ENCODE data around the gene LENG9.

Gene LENG9

DNA sequence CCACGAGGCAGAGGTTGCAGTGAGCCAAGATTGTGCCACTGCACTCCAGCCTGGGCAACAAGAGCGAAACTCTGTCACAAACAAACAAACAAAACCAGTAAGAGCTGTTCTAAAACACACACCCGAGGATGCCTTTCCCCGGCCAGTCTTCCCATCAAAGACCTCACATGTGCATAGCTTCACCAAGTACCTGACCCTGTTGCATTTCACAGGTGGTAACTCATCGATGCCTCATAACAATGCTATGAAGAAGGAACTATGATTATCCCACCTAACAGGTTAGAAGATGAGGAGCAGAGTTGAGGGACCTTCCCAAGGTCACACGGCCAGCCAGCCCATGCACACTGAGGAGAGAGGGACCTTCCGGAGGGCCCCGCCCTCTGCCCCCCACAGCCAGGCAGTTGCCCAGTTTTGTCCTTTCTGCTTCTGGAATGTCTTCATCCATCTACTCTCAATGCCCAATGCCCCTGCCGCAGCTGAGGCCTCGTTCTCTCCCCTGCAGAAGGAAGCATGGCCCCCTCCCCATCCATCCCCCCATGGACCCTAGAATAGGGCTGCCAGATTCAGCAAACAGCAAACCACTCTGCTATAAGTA lies 31.3 kb downstream of the LENG9 start:
- no peak for DNase-seq
- TF ChIP-seq, protein P1, sequence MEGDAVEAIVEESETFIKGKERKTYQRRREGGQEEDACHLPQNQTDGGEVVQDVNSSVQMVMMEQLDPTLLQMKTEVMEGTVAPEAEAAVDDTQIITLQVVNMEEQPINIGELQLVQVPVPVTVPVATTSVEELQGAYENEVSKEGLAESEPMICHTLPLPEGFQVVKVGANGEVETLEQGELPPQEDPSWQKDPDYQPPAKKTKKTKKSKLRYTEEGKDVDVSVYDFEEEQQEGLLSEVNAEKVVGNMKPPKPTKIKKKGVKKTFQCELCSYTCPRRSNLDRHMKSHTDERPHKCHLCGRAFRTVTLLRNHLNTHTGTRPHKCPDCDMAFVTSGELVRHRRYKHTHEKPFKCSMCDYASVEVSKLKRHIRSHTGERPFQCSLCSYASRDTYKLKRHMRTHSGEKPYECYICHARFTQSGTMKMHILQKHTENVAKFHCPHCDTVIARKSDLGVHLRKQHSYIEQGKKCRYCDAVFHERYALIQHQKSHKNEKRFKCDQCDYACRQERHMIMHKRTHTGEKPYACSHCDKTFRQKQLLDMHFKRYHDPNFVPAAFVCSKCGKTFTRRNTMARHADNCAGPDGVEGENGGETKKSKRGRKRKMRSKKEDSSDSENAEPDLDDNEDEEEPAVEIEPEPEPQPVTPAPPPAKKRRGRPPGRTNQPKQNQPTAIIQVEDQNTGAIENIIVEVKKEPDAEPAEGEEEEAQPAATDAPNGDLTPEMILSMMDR (IDR thresholded peaks at IDR 0.05; ENCODE audit: low read depth, low read length, missing control alignments): no peak
- Histone ChIP-seq H3K27me3 (replicated peaks) (no peaks in the 10 kb centered on the region), H3K36me3 (replicated peaks) (no peaks in the 10 kb centered on the region), H3K27ac (no peak overlapping the region), H3K4me3 (ENCODE audit: low read depth, low read length) (no peak overlapping the region)
- in situ Hi-C loops (cut with HindIII; ENCODE audit: low pct_ligation_motif_present, low sequenced_read_pairs): no loop called here

DNA sequence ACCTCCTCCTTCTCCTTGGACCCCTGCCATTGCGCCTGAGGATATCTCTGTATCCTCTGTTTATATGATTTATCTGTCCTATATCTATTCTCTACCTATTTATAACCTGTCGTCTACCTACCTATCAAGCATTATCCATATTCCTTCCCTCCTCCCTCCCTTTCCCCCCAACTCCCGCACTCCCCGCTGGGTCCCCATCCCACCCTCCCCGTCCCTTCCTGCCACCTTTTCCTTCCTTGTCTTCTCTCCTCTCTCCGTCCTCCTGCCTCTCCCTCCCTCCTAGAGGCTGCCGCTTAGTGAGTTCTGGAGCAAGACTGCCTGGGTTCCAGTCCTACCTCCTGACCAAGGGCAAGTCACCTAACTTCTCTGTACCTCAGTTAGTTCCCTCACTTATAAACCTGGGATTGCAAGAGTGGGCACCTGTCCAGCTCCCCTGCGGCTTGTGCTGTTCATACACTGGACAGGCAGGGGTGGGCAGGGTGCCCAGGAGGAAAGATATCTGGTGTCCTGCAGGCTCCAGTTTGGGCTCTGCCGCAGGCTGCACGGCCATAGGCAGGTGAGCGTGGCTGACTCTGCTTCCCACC lies 32.2 kb downstream of the LENG9 start:
- DNase-seq: peak; percentile 16
- Histone ChIP-seq H3K27me3 (replicated peaks) (no peaks in the 10 kb centered on the region), H3K4me3 (ENCODE audit: low read depth, low read length) (no peak overlapping the region), H3K27ac (no peak overlapping the region), H3K36me3 (replicated peaks) (no peaks in the 10 kb centered on the region)
- in situ Hi-C loops (cut with HindIII; ENCODE audit: low pct_ligation_motif_present, low sequenced_read_pairs): no loop called here
- TF ChIP-seq, protein P1 (IDR thresholded peaks at IDR 0.05; ENCODE audit: low read depth, low read length, missing control alignments): no peak

DNA sequence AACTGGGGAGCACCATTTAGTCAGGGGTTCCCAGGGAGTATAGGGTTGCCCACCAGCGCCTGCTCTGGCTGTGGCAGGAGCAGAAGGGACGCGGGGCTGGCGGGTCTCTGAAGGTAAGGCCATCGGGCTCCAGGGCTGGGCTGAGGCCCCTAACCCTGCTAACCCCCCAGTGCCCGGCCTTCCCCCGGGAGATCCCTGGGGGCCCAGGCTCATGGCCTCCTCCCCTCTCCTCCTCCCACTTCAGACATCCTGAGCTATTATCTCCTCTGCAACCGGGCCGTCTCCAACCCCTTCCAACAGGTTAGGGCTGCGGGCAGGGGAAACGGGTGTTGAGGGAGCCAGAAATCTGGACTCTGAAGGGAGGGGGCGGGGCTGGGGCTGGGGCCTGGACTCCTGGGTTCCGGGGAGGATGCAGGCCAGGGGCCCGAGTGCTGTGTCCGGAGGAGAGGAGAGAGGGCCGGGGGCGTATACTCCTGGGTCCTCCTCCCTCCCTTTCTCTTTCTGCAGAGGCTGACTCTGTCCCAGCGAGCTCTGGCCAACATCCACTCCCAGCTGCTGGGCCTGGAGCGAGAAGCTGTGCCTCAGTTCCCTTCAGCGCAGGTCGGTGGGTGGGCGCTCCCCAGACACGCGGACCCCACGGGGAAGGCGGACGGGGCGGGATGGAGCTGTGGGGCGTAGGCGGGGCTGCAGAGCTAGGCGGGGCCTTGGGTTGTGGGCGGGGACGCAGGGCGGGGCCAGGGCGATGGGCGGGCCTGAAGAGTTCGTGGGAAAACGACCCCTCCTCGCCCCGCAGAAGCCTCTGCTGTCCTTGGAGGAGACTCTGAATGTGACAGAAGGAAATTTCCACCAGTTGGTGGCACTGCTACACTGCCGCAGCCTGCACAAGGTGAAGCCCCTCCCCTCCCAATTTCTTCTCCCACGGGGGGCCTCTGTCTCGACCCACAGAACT lies 33.0 kb downstream of the LENG9 start:
- in situ Hi-C loops (cut with HindIII; ENCODE audit: low pct_ligation_motif_present, low sequenced_read_pairs): no loop called here
- no peak overlapping the region for H3K27ac ChIP-seq
- H3K36me3 ChIP-seq (replicated peaks): no peaks in the 10 kb centered on the region
- H3K27me3 ChIP-seq (replicated peaks): no peaks in the 10 kb centered on the region
- DNase-seq: peak; percentile 25
- TF ChIP-seq, protein P1 (IDR thresholded peaks at IDR 0.05; ENCODE audit: low read depth, low read length, missing control alignments): no peak
- peak overlapping the region; percentile 3 for H3K4me3 ChIP-seq (ENCODE audit: low read depth, low read length)

DNA sequence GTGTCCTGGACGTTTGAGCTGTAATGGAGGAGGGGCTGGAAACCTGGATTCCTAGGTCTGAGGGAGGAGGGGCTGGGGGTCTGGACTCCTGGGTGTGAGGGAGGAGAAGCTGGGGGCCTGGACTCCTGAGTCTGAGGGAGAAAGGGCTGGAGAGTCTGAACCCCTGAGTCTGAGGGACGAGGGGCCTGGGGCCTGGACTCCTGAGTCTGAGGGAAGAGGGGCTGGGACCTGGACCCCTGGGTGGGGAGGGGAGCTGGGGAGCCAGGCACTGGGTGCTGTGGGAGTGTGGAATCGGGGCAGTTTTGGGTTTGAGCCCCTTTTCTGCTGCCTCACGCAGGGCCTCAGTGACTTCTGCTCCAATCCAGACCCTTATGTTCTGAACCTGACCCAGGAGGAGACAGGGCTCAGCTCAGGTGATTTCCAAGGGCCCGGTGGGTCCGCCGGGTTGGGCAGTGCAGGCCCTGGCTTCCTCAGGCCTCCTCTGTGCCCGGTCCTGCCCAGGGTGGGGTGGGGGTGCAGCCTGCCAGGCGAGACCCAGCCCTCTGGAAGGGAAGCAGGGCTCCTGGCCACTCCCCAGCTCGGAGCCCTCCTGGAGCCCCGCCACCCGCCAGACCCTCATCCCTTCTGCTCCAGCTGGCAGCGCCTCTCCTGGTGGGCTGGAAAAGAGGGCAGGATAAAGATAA lies 33.9 kb downstream of the LENG9 start:
- Histone ChIP-seq H3K27me3 (replicated peaks) (no peaks in the 10 kb centered on the region), H3K27ac (no peak overlapping the region), H3K4me3 (ENCODE audit: low read depth, low read length) (no peak overlapping the region), H3K36me3 (replicated peaks) (no peaks in the 10 kb centered on the region)
- TF ChIP-seq, protein P1 (IDR thresholded peaks at IDR 0.05; ENCODE audit: low read depth, low read length, missing control alignments): no peak
- DNase-seq: no peak
- in situ Hi-C loops (cut with HindIII; ENCODE audit: low pct_ligation_motif_present, low sequenced_read_pairs): no loop called here

DNA sequence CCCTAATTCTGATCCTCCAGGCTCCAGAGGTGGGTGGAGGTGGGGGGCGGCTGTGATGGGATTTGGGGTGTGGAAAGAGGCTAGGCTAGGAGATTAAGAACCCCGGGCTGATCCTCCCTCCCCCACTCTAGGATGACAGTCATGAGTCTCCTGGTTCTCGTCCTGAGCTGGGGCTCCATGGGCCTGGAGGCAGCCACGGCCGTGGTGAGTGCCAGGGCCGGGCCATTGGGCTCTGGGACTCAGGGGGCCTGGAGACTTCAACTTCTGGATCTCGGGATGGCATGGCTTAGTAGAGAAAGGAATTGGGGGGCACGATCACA lies 34.4 kb downstream of the LENG9 start:
- Histone ChIP-seq H3K27me3 (replicated peaks) (no peaks in the 10 kb centered on the region), H3K27ac (no peak overlapping the region), H3K36me3 (replicated peaks) (no peaks in the 10 kb centered on the region), H3K4me3 (ENCODE audit: low read depth, low read length) (no peak overlapping the region)
- no peak for DNase-seq
- TF ChIP-seq, protein P1 (IDR thresholded peaks at IDR 0.05; ENCODE audit: low read depth, low read length, missing control alignments): no peak
- in situ Hi-C loops (cut with HindIII; ENCODE audit: low pct_ligation_motif_present, low sequenced_read_pairs): no loop called here

All from brain microvascular endothelial cell (primary cell).